T1000 (cell line): ENCODE results near the gene UNC13B.

Experiments
- DNase-seq: peaks from one replicate; lab custom pipeline; 2025; ENCODE audit warnings: mixed read lengths; lab: John Stamatoyannopoulos, UW

UNC13B gene

GRCh38 chr9:35431467-35431866 lies 269.7 kb downstream of the UNC13B start:
- no peak for DNase-seq

- DNase-seq = no peak
Observed at GRCh38 chr9:35432076-35432475, 270.3 kb downstream of the UNC13B start.

GRCh38 chr9:35436933-35437332 lies 275.1 kb downstream of the UNC13B start:
- no peak for DNase-seq

- no peak for DNase-seq
Observed at GRCh38 chr9:35446012-35446411, 284.2 kb downstream of the UNC13B start.

- DNase-seq = no peak
Observed at GRCh38 chr9:35448496-35448895, 286.7 kb downstream of the UNC13B start.

- no peak for DNase-seq
Observed at GRCh38 chr9:35452481-35452880, 290.7 kb downstream of the UNC13B start.

GRCh38 chr9:35453786-35454185 lies 292.0 kb downstream of the UNC13B start:
- no peak for DNase-seq
